ENCODE results near the gene LRRC57.

The LRRC57 gene

GRCh38 chr15:42490671-42491538 lies 57.7 kb downstream of the LRRC57 start, which contains the start of gene ZNF106:
TSS of gene ZNF106 (minus strand) at chr15:42491141. CDS start at chr15:42472289, 18,852 bp downstream.
- peak; percentile 89 for DNase-seq

GRCh38 chr15:42490291-42490670 lies 58.3 kb downstream of the LRRC57 start:
- peak; percentile 30 for DNase-seq
